GM12801 (cell line): ENCODE results near the gene LY9.

Source experiments
- TF ChIP-seq, protein P1 (sequence below): IDR thresholded peaks from one replicate; pipeline ENCODE4 v1.5.1; 2011; ENCODE audit warnings: control low read depth; ENCODE audit not compliant: insufficient read length; ENCODE audit errors: extremely low read depth

Gene LY9

DNA sequence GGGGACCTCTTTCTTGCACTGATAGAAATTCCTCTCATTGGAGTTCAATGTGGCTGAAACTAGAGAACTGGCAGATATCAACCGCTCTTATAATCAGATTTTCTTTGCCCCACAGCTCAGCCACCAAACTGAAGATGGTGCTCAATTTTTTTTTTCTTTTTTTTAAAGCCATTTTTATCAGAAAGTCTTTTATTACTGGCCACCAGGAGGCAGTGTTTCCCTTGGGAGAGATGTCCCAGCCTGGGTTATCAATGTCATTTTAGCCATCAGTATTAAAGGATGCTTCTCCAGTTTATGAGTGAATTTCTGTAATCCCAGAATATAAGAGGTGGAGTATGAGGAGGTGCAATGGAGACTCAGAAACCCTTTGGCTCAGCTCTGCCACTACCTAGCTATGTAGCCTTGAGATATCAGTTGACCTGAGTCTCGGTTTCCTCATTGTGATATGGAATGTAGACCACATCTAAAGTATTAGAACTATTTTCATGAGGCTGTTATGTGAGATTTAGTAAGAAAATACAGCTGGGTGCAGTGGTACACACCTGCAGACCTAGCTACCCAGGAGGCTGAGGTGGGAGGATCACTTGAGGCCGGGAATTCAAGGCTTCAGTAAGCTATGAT is 39.1 kb downstream of the LY9 start:
- TF ChIP-seq, protein P1, sequence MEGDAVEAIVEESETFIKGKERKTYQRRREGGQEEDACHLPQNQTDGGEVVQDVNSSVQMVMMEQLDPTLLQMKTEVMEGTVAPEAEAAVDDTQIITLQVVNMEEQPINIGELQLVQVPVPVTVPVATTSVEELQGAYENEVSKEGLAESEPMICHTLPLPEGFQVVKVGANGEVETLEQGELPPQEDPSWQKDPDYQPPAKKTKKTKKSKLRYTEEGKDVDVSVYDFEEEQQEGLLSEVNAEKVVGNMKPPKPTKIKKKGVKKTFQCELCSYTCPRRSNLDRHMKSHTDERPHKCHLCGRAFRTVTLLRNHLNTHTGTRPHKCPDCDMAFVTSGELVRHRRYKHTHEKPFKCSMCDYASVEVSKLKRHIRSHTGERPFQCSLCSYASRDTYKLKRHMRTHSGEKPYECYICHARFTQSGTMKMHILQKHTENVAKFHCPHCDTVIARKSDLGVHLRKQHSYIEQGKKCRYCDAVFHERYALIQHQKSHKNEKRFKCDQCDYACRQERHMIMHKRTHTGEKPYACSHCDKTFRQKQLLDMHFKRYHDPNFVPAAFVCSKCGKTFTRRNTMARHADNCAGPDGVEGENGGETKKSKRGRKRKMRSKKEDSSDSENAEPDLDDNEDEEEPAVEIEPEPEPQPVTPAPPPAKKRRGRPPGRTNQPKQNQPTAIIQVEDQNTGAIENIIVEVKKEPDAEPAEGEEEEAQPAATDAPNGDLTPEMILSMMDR: no peak

DNA sequence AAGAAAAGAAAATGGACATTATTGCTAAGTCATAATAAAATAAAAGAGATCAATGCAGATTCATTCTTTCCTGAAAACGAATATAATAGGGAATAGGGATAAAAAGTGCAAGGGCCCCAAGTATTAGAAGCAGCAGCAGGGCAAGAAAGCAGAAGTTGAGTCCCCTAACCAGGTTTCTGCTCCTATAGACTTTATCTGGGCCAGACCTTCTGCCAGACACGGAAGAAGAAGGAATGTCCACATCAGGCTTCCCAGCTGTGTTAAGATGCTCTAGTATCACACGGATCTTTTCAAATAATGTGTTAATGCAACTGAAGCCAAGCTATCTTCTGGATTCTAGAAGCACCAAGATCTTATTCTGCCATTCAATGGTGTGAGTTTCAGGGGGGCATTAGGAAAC is 39.8 kb downstream of the LY9 start:
- TF ChIP-seq, protein P1: no peak

DNA sequence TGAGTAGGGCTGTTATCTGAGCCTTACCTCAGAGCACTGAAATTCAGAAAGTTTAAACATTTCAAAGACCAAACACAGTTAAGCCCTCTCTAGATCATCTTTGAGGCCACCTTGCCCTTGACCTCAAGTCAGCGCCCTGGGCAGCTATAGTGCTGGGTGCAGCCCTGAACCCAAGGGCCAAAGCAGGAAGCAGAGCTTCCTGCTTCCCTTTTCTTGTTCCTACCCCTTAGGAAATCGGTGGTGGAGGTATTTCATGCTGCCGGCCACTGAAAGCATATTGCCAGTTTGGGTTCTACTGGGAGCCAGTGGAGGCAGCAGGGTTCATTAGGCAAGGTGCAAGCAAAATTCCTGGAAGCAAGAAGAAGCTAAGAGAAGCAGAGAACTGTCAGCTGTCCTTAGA is 40.6 kb downstream of the LY9 start:
- TF ChIP-seq, protein P1: no peak

DNA sequence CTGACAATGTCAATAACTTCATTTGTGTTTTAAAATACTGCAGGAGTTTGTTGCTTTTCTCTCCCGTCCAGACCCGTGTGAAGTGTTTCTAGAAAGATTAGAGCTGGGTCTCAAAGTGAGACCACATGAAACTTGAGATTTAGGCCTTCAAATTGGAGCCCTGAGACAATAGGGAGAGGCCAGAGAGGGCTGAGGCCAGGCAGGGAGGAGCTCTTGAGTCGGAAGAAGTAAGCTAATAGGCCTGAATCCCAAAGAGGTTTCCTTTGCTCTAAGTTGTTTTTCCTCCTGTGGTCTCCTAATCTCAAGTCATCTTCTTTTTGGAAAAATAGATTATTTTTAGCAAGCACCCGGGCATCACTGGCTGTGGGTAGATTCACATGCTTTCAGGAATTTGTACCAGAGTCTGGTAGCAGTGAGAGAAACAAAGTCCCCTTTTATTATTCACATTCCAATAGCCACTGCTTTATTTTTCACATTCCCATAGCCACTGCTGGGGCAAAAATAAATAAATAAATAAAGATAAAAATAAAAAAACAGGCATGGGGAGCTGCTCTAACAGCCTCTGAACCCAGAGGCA is 41.1 kb downstream of the LY9 start:
- TF ChIP-seq, protein P1: no peak

DNA sequence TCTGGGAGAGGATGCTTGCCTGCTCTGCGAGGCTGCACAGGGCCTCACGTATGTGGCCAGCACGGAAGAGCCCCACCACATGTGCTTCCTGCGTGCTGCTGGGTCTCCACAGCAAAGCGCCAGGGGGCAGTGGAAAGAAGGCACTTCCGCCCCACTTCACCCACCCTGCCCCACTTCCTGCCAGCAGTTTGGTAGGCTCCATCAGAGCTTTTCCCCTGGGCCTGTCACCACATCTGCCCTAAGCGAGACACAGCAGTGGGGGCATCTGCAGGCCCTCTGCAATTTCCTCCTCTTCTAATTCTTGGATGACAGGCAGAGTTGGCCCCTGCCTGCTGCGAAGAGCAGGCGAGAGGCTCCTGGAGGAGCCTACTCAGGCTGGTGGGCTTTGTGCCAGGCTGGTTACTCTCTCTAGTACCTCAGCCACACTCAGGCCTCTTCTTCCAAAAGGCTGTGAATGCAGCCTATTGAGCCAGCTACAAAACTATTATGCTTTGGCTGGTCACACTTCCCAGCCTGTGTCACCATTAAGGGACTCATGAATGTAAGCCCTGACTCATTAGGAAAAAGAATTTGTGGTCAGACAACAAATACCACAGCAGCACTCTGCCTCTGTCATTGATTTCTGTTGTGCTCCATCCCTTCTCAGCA is 41.7 kb downstream of the LY9 start:
- TF ChIP-seq, protein P1: no peak

DNA sequence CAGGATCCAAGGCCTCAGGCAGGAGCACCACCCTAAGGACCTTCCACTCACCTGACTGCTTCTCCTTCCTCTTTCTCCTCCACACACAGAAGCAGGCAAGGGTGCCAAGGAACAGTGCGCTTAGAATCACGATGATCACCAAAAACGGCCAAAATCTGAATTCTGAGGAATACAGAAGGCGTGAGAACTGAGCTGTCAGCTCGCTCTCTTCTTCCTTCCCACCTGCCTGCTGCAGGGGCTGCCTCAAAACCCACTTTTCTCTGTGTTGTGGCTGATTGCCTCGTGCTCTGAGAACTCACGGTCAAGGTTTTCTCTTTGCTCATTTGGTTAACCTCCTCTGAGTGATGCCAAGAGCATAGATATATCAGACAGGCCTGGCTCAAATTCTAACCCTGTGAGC is 42.9 kb downstream of the LY9 start:
- TF ChIP-seq, protein P1: no peak

DNA sequence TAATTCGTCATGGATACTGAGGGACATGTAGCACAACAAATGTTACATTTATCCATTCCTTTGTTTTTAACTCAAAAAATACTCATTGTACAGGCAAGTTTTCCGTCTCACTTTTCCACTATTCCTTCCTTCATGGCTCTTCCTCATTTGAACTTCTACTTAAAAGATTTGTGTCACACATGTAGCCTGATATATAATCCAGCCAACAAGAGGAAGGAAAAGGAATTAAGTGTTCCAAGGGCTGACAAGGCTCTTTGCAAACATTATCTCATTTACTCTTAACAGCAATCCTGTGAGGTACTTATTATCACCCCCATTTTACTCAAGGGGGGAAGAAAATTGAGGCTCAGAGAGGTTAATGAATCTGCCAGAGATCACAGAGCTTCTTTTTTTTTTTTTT is 43.8 kb downstream of the LY9 start:
- TF ChIP-seq, protein P1: no peak
